Upper lobe of left lung (tissue), 4 donors: ENCODE measurements around the gene ZNF112.

Source experiments
- CTCF ChIP-seq, 6 experiments: fragments of 450-650 bp in 4 of 6; fragments of 200-600 bp in 2 of 6; sonication (generic) in 2 of 6; IDR thresholded peaks; one replicate each; pipeline ENCODE4 v1.5.1; 2016 to 2019; ENCODE audit warnings: antibody characterized with exemption in 6 of 6
- EP300 ChIP-seq, 4 donors: sonication (generic); formaldehyde crosslinking; IDR thresholded peaks; one replicate each; pipeline ENCODE4 v1.5.1; 2017; ENCODE audit warnings: antibody characterized with exemption in 4 of 4, control low read depth in 2 of 4

- TF ChIP-seq CTCF (IDR thresholded peaks at IDR 0.05) (no peak), EP300 (IDR thresholded peaks at IDR 0.05) (no peak)
Observed at GRCh38 chr19:44341794-44342193, 14.7 kb downstream of the ZNF112 start.
